HFFc6 (cell line): ENCODE measurements around the gene SFTPA2. TPM values are rescaled to one million over a fixed set of nuclear protein-coding genes. Genes with fewer than 3 reads are reported as not detected.
"Not testable (repeated sequence)": the region's sequence is repeated elsewhere in the genome, so short reads cannot be mapped to it uniquely, and the experiment has no call there.

ENCODE experiments used
- DNase-seq: peaks from one replicate; pipeline ENCODE4 v3.0.0-alpha.2; 2018
- H3K27ac Mint-ChIP-seq: 2 replicates; pipeline ENCODE4 v1.8.0; 2020; ENCODE audit warnings: mild to moderate bottlenecking, mixed read lengths
- H3K27me3 Mint-ChIP-seq: 2 replicates; pipeline ENCODE4 v1.8.0; 2021; ENCODE audit warnings: mild to moderate bottlenecking, moderate library complexity, mixed read lengths; ENCODE audit not compliant: insufficient read depth
- H3K36me3 Mint-ChIP-seq: 2 replicates; pipeline ENCODE4 v1.8.0; 2021; ENCODE audit warnings: low read depth, mixed read lengths
- H3K4me1 Mint-ChIP-seq: 2 replicates; pipeline ENCODE4 v1.8.0; 2020; ENCODE audit warnings: low read depth, mixed read lengths
- H3K4me3 Mint-ChIP-seq: 2 replicates; pipeline ENCODE4 v1.8.0; 2020; ENCODE audit warnings: mild to moderate bottlenecking, moderate library complexity, mixed read lengths
- H3K9me3 Mint-ChIP-seq: 2 replicates; pipeline ENCODE4 v1.8.0; 2020; ENCODE audit warnings: mild to moderate bottlenecking, mixed read lengths
- total RNA-seq, 6 experiments: library from RNA; stranded (reverse); fragmentation: NEBNext Ultra II Directional; extraction: Animal tissue kit (Norgen Biotek cat#: 25700); gene quantifications; 2 replicates in 1 of 6; 3 replicates in 5 of 6; pipeline ENCODE4 v1.2.3, GENCODE V29; 2021
- TF ChIP-seq, protein P1 (sequence below): fragments of 200-600 bp; sonication (generic); IDR thresholded peaks from 2 replicates; pipeline ENCODE4 v1.5.0; 2021; ENCODE audit warnings: antibody characterized with exemption, mild to moderate bottlenecking

Gene SFTPA2
- total RNA-seq, 6 experiments from 2014 or later: not detected

DNA sequence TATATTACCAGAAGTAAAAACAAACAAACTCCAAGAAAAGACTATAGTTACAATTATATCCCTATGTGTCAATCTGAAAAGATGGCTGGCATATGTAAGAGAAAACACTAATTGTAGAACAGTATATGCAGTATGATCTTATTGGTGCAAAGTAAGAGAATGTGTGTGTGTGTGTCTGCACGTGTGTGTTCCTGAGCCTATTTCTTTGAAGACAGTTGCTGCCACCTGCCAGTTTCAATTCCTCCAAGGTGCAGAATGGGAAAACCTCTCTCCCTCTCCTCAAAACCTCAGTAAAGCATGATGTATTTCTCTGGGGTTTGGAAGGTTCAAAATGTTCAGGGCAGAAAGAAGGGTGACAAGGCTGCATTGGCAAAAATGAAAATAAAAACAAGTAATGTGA lies 41.7 kb upstream of the SFTPA2 start:
- H3K27me3 Mint-ChIP-seq: peaks cover 33% of the 10 kb centered on the region
- no peak overlapping the region for H3K4me3 Mint-ChIP-seq
- H3K4me1 Mint-ChIP-seq: no peaks in the 10 kb centered on the region
- H3K36me3 Mint-ChIP-seq: no peaks in the 10 kb centered on the region
- no peak overlapping the region for H3K27ac Mint-ChIP-seq
- DNase-seq: no peak
- TF ChIP-seq, protein P1, sequence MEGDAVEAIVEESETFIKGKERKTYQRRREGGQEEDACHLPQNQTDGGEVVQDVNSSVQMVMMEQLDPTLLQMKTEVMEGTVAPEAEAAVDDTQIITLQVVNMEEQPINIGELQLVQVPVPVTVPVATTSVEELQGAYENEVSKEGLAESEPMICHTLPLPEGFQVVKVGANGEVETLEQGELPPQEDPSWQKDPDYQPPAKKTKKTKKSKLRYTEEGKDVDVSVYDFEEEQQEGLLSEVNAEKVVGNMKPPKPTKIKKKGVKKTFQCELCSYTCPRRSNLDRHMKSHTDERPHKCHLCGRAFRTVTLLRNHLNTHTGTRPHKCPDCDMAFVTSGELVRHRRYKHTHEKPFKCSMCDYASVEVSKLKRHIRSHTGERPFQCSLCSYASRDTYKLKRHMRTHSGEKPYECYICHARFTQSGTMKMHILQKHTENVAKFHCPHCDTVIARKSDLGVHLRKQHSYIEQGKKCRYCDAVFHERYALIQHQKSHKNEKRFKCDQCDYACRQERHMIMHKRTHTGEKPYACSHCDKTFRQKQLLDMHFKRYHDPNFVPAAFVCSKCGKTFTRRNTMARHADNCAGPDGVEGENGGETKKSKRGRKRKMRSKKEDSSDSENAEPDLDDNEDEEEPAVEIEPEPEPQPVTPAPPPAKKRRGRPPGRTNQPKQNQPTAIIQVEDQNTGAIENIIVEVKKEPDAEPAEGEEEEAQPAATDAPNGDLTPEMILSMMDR: no peak
- H3K9me3 Mint-ChIP-seq: peaks cover 20% of the 10 kb centered on the region

DNA sequence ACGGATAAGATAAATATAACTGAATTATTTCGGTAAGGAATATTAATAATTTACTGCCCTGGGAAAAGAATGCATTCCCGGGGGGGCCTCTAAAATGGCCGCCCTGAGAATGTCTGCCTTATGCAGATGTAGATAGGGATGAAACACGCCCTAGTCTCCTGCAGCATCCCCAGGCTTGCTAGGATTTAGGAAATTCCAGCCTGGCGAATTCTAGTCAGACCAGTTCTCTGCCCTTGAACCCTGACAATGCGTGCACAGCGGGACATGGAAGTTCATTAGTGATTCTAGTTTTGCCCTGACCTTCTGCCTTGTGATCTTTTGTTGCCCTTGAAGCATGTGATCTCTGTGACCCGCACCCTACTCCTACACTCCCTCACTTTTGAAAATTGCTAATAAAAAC lies 39.4 kb upstream of the SFTPA2 start:
- H3K4me3 Mint-ChIP-seq, DNase-seq, H3K27ac Mint-ChIP-seq, H3K4me1 Mint-ChIP-seq, H3K36me3 Mint-ChIP-seq: not testable (repeated sequence)
- Mint-ChIP-seq H3K27me3 (peaks cover 20% of the 10 kb centered on the region), H3K9me3 (peaks cover 20% of the 10 kb centered on the region)

DNA sequence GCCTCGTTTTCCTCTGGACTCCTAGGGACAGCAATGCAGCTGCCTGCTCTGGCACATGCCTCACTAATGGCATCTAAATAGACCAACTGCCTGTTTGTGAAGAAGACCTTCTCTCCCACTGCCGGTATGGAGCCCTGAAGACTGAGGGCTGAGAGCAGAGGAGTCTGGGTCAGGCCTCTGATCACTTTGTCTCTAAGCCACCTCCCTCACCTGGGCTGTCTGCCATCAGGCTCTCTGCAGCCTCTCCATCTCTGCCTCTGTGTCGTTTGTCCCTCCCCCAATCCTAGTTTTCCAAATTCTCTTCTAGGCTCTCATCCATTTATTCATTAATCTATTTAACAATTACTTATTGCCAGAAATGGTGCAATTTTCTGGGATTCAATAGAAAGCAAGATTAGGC lies 35.3 kb upstream of the SFTPA2 start:
- Mint-ChIP-seq H3K27me3 (peaks cover 22% of the 10 kb centered on the region), H3K9me3 (peaks cover 20% of the 10 kb centered on the region), H3K36me3 (no peaks in the 10 kb centered on the region), H3K4me1 (no peaks in the 10 kb centered on the region), H3K4me3 (no peak overlapping the region), H3K27ac (no peak overlapping the region)
- TF ChIP-seq, protein P1: no peak
- no peak for DNase-seq

DNA sequence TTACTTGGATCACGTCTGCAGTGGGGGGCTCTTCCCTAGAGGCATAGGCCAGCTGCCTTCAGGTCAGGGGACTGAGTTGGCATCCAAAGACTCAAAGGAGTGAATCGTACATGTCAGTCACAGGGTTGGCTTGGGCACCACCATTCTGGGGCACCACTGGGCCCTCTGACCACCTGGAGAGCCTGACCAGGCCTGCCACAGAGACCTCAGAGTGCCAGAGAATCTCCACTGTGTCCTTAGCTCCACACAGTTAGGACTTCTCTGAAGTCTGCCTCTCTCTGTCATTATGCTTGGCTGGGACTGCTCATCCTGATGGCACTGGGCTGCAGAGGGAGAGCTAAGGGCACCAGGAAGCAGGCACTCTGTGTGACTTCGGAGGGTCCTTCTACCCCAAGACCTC lies 34.4 kb upstream of the SFTPA2 start:
- not testable (repeated sequence) for H3K4me1 Mint-ChIP-seq, DNase-seq, H3K36me3 Mint-ChIP-seq, H3K4me3 Mint-ChIP-seq, H3K27ac Mint-ChIP-seq
- H3K9me3 Mint-ChIP-seq: peaks cover 20% of the 10 kb centered on the region
- peaks cover 24% of the 10 kb centered on the region for H3K27me3 Mint-ChIP-seq

DNA sequence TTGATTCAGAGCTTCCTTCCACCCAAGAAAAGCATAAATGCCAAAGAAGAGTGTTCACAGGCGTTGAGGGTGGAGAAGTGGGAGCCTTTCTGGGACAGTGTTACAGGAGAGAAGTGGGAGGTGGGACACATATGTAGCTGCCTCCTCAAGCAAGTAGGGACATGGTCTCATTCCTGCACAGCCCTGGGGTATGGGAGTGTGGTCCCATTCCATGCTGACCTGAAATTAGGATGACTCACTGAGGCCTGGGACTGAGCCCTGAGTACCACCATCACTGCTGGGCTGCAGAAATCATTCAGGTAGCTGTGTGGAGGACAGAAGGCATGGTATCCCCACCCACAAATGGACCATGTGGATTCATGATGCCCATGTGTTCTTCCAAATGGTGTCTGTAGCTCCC lies 33.2 kb upstream of the SFTPA2 start:
- TF ChIP-seq, protein P1: no peak
- H3K27ac Mint-ChIP-seq: no peak overlapping the region
- DNase-seq: no peak
- H3K36me3 Mint-ChIP-seq: no peaks in the 10 kb centered on the region
- no peaks in the 10 kb centered on the region for H3K4me1 Mint-ChIP-seq
- H3K9me3 Mint-ChIP-seq: peaks cover 14% of the 10 kb centered on the region
- H3K4me3 Mint-ChIP-seq: no peak overlapping the region
- peaks cover 26% of the 10 kb centered on the region for H3K27me3 Mint-ChIP-seq

DNA sequence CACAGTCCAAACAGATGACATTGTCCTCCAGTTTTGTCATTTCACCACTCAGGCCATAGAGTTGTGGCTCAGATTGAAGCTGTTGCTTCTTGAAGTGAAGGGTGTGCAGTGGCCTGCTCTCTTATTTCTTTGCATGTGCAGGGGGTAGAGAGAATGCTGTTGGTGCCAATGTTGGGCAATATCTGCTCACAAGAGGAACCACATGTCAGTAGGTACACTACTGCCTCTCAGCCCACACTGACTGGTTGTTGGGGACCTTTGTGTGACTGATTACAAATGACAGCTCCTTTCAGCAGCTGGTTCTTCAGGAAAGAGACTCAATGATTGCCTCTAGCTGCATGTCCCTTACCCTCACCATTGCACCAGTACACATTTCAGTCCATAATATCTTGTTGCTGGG lies 28.6 kb upstream of the SFTPA2 start:
- Mint-ChIP-seq H3K36me3 (no peaks in the 10 kb centered on the region), H3K27ac (no peak overlapping the region), H3K9me3 (no peaks in the 10 kb centered on the region), H3K4me3 (no peak overlapping the region), H3K4me1 (no peaks in the 10 kb centered on the region), H3K27me3 (peaks cover 35% of the 10 kb centered on the region)
- no peak for DNase-seq
- TF ChIP-seq, protein P1: no peak

DNA sequence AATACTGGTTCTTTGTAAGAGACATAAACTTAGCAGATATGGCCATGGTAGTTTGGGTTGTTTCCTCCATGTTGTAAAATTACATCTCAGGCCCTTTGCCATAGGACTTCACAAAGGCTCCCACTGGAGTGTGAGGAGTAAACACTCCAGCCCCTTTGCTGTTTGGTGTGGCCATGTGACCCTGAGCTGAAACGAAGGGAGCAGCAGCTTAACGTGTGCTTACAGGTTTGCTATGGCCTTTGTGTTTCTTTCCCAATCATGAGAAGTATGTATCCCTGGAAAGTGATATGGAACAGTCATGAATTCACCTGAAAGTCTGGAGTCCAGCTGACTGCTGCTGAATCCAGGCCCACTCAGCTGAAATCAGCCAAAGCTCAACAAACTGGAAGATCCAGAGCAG lies 26.7 kb upstream of the SFTPA2 start:
- Mint-ChIP-seq H3K4me1 (no peaks in the 10 kb centered on the region), H3K27me3 (peaks cover 35% of the 10 kb centered on the region), H3K36me3 (no peaks in the 10 kb centered on the region), H3K9me3 (no peaks in the 10 kb centered on the region), H3K4me3 (no peak overlapping the region), H3K27ac (no peak overlapping the region)
- DNase-seq: no peak
- TF ChIP-seq, protein P1: no peak
